Prostate gland (tissue), 2 donors: ENCODE results near the gene UVRAG.

Source experiments
- POLR2AphosphoS5 ChIP-seq: sonication (generic); formaldehyde crosslinking; IDR thresholded peaks from one replicate; pipeline ENCODE4 v1.6.1; 2017; ENCODE audit warnings: antibody characterized with exemption
- TF ChIP-seq, protein P1 (sequence below), 4 experiments: fragments of 200-600 bp in 2 of 4; fragments of 450-650 bp in 2 of 4; sonication (generic) in 2 of 4; IDR thresholded peaks; 1 replicate in 3 of 4; 2 replicates in 1 of 4; pipeline ENCODE4 v1.5.1; 2016 to 2019; ENCODE audit warnings: antibody characterized with exemption in 4 of 4, mild to moderate bottlenecking in 2 of 4, moderate library complexity in 2 of 4

- TF ChIP-seq, protein P1, sequence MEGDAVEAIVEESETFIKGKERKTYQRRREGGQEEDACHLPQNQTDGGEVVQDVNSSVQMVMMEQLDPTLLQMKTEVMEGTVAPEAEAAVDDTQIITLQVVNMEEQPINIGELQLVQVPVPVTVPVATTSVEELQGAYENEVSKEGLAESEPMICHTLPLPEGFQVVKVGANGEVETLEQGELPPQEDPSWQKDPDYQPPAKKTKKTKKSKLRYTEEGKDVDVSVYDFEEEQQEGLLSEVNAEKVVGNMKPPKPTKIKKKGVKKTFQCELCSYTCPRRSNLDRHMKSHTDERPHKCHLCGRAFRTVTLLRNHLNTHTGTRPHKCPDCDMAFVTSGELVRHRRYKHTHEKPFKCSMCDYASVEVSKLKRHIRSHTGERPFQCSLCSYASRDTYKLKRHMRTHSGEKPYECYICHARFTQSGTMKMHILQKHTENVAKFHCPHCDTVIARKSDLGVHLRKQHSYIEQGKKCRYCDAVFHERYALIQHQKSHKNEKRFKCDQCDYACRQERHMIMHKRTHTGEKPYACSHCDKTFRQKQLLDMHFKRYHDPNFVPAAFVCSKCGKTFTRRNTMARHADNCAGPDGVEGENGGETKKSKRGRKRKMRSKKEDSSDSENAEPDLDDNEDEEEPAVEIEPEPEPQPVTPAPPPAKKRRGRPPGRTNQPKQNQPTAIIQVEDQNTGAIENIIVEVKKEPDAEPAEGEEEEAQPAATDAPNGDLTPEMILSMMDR (IDR thresholded peaks at IDR 0.05): no peak
- TF ChIP-seq POLR2AphosphoS5: no peak
These were observed 349.1 kb downstream of the UVRAG start for GRCh38 chr11:76164081-76164480.
